GM18517 (cell line): ENCODE results near the gene MEIS2.
"Not testable (repeated sequence)": the region's sequence is repeated elsewhere in the genome, so short reads cannot be mapped to it uniquely, and the experiment has no call there.

ENCODE experiments used
- ATAC-seq: cut with Tn5 transposase; IDR thresholded peaks from one replicate; pipeline ENCODE4 v1.9.1; 2021; ENCODE audit warnings: mild to moderate bottlenecking, moderate library complexity; ENCODE audit not compliant: unreplicated experiment

The MEIS2 gene

DNA sequence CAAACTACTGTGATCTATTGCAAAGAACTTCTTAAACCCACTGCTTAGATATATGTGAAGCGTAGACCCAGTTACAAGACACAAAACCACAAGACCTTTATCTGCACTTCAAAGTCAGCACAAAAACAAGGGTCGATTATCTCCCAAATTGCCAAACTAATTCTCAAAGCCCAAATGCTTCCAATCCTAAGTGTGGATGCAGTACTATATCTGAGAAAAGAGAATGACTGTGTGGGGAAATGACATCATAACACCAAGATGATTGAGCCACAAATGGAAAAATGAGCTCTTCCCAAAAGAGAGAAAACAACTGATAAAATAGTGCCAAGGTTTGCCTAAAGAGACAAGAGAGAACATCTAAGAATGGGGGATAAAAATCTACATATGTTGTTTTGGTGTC lies 86.2 kb downstream of the MEIS2 start:
- ATAC-seq, result no peak

DNA sequence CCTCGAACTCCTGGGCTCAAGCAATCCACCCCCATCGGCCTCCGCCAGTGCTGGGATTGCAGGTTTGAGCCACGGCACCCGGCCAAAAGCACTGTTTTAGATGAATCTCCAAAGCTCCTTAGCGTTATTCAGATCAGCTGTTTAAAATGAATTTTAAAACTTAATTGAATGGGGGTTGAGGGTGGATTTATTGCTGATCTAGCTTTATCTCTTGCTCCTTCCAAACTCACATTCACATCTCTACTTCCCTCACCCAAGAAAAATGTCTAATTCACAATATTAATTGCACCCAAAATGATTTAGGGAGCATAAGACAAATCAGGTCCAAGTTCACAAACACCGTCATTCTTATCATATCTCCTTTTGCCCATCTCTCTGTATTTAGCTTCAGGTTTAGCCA lies 89.8 kb downstream of the MEIS2 start:
- no peak for ATAC-seq

- no peak for ATAC-seq
Observed at GRCh38 chr15:37009288-37009687, 91.1 kb downstream of the MEIS2 start.

- ATAC-seq, result no peak
Observed at GRCh38 chr15:37008205-37008604, 92.1 kb downstream of the MEIS2 start.

DNA sequence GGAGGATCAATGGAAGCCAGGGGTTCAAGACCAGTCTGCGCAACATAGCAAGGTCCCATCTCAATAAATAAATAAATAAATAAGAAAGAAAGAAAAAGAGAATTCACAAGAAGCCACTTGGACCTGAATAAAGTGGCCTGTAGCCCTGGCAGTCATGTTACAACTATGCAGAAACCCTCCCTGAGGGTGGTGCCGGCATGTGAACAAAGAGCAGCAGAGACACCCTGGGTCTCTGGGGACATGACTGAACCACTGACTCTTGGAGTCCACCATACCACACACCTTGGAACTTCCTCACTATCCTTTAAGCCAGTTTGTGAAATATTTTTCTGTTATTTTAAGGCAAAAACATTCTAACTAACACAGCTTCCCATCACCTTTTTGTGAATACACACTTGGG lies 93.0 kb downstream of the MEIS2 start:
- no peak for ATAC-seq

GRCh38 chr15:37004981-37005735 lies 95.2 kb downstream of the MEIS2 start:
- no peak for ATAC-seq

DNA sequence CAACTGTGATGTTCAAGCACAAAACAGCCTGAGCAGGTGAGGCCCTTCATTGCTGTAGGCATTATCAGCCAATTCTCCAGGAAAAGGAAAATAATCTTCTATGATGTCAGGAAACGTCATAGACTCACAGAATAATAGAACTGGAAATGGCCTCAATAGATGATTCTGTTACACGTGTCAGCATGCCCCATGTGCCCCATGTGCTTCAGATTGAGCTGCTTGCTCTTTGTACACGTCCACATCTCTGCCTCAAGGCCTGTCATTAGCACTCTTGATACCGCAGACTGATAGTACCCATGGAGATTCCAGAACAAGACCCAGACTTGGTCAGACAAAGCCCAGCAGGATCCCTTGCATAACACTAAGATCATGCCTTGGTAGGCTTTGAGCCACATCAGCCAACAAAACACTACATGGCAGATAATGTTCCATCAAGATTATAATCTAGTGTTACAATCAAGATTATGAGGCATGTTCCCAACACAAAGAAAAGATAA lies 95.9 kb downstream of the MEIS2 start:
- ATAC-seq, result no peak

GRCh38 chr15:37002041-37002672 lies 98.2 kb downstream of the MEIS2 start:
- no peak for ATAC-seq

- ATAC-seq, result no peak
Observed at GRCh38 chr15:37001417-37001816, 98.9 kb downstream of the MEIS2 start.

GRCh38 chr15:36999778-37000177 lies 100.6 kb downstream of the MEIS2 start:
- ATAC-seq, result no peak

GRCh38 chr15:36996538-36997181 lies 103.7 kb downstream of the MEIS2 start:
- ATAC-seq, result no peak

- ATAC-seq, result no peak
Observed at GRCh38 chr15:36996121-36996520, 104.2 kb downstream of the MEIS2 start.

- ATAC-seq, result no peak
Observed at GRCh38 chr15:36994790-36995189, 105.6 kb downstream of the MEIS2 start.

DNA sequence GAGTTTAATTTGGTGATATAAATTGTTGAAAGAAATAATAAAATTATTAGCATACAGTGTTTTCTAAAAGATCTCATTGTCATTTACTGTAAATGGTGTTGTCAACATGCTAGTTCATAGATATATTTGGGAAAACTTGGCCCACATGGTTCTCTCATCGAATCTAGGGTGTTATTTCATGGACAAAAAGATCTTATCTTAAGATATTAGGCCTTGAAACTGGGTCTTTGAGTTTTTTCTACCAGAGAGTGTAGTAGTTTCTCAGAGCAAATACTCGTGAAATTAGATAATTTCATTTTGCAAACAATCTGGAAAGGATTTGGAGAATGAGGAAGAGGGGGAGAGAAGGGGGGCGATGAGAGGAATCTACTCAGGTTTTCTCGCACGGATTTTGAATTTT lies 107.9 kb downstream of the MEIS2 start:
- ATAC-seq, result no peak

DNA sequence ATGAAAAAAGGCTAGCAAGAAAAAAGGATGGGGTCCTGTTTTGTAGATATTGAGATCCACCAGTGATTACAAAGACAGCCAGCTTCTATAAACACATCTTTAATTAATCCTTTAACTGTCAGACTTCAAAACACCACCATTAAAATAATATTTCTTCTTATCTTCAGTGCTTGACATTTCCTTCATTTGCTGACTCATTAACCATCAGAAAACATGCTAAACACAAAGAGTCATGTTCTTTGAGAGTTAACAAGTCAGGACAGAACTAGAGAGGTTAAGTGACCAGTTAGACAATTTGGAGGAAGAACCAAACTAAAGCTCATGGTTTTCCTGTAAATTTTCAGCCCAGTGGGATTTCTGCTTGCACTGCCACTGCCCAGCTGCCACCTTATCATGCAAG lies 111.4 kb downstream of the MEIS2 start:
- no peak for ATAC-seq

- ATAC-seq, result no peak
Observed at GRCh38 chr15:36982430-36982829, 117.9 kb downstream of the MEIS2 start.

- not testable (repeated sequence) for ATAC-seq
Observed at GRCh38 chr15:36980281-36980680, 120.1 kb downstream of the MEIS2 start.

DNA sequence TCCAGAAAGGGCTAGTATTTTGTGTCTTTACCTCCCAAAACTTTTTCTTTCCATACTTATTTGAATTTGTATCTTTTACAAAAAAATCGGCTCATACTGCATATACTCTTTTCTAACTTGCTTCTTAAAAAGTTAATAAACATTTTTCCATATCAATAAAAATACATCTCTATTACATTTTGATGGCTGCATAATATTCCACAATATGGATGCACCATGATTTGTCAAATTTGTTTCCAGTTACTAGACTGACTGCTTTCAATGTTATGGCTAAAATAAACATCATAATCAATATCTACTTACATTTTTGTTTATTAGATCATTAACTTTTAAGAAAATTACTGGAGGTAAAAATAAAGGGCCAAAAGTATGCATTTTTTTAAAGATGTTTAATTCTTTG lies 121.7 kb downstream of the MEIS2 start:
- no peak for ATAC-seq

GRCh38 chr15:36978126-36978525 lies 122.2 kb downstream of the MEIS2 start:
- no peak for ATAC-seq

GRCh38 chr15:36977659-36978058 lies 122.7 kb downstream of the MEIS2 start:
- ATAC-seq, result no peak

- ATAC-seq, result no peak
Observed at GRCh38 chr15:36972704-36973103, 127.6 kb downstream of the MEIS2 start.

GRCh38 chr15:36970522-36970921 lies 129.8 kb downstream of the MEIS2 start:
- ATAC-seq, result no peak
